ENCODE results near the gene ARMH1.

ARMH1 gene

GRCh38 chr1:44718091-44718490, 43.6 kb downstream of the ARMH1 start:
- no peak overlapping the region for H3K4me3 ChIP-seq (ENCODE audit: low read depth in 1 of 2, low read length in 1 of 2)
- no peaks in the 10 kb centered on the region for H3K27me3 ChIP-seq
- H3K4me1 ChIP-seq (ENCODE audit: control insufficient read depth in 1 of 2, insufficient read depth in 1 of 2, low read depth in 1 of 2, low read length in 1 of 2), result peaks cover 25 to 27% of the 10 kb centered on the region in 2 experiments
- H3K9me3 ChIP-seq, result no peaks in the 10 kb centered on the region
- TF ChIP-seq CTCF (IDR thresholded peaks at IDR 0.05), result no peak
- no peaks in the 10 kb centered on the region for H3K36me3 ChIP-seq
- no peak overlapping the region for H3K27ac ChIP-seq

GRCh38 chr1:44719318-44719717, 44.8 kb downstream of the ARMH1 start:
- no peak for TF ChIP-seq CTCF (IDR thresholded peaks at IDR 0.05)
- no peaks in the 10 kb centered on the region for H3K36me3 ChIP-seq
- H3K9me3 ChIP-seq, result no peaks in the 10 kb centered on the region
- no peaks in the 10 kb centered on the region for H3K27me3 ChIP-seq
- no peak overlapping the region for H3K4me3 ChIP-seq (ENCODE audit: low read depth in 1 of 2, low read length in 1 of 2)
- H3K27ac ChIP-seq, result peak overlapping the region; percentile 8
- peaks cover 37 to 39% of the 10 kb centered on the region in 2 experiments for H3K4me1 ChIP-seq (ENCODE audit: control insufficient read depth in 1 of 2, insufficient read depth in 1 of 2, low read depth in 1 of 2, low read length in 1 of 2)

- peak overlapping the region; percentile 72 for H3K27ac ChIP-seq
These were observed 45.8 kb downstream of the ARMH1 start for GRCh38 chr1:44720281-44720680.

GRCh38 chr1:44721485-44722361, 47.2 kb downstream of the ARMH1 start:
- TF ChIP-seq CTCF (IDR thresholded peaks at IDR 0.05), result no peak
- Histone ChIP-seq H3K9me3 (no peaks in the 10 kb centered on the region), H3K27me3 (no peaks in the 10 kb centered on the region), H3K4me1 (ENCODE audit: control insufficient read depth in 1 of 2, insufficient read depth in 1 of 2, low read depth in 1 of 2, low read length in 1 of 2) (peaks cover 43% of the 10 kb centered on the region in 2 experiments), H3K27ac (peak overlapping the region; percentile 72), H3K36me3 (no peaks in the 10 kb centered on the region), H3K4me3 (ENCODE audit: low read depth in 1 of 2, low read length in 1 of 2) (peak overlapping the region in 1 of 2 experiments; percentile 12)

More at GRCh38 chr1:44720281-44720680, 45.8 kb downstream of the ARMH1 start:
- H3K4me3 ChIP-seq (ENCODE audit: low read depth in 1 of 2, low read length in 1 of 2), result no peak overlapping the region
- no peaks in the 10 kb centered on the region for H3K9me3 ChIP-seq
- no peak for TF ChIP-seq CTCF (IDR thresholded peaks at IDR 0.05)
- no peaks in the 10 kb centered on the region for H3K36me3 ChIP-seq
- peaks cover 41% of the 10 kb centered on the region in 2 experiments for H3K4me1 ChIP-seq (ENCODE audit: control insufficient read depth in 1 of 2, insufficient read depth in 1 of 2, low read depth in 1 of 2, low read length in 1 of 2)
- H3K27me3 ChIP-seq, result no peaks in the 10 kb centered on the region

- peak overlapping the region; percentile 52 to 55 for H3K4me3 ChIP-seq (ENCODE audit: low read depth in 1 of 2, low read length in 1 of 2)
- H3K9me3 ChIP-seq, result no peaks in the 10 kb centered on the region
- H3K27me3 ChIP-seq, result no peaks in the 10 kb centered on the region
- peaks cover 43% of the 10 kb centered on the region in 2 experiments for H3K4me1 ChIP-seq (ENCODE audit: control insufficient read depth in 1 of 2, insufficient read depth in 1 of 2, low read depth in 1 of 2, low read length in 1 of 2)
- H3K36me3 ChIP-seq, result no peaks in the 10 kb centered on the region
- peak overlapping the region; percentile 77 for H3K27ac ChIP-seq
- no peak for TF ChIP-seq CTCF (IDR thresholded peaks at IDR 0.05)
These were observed 48.5 kb downstream of the ARMH1 start for GRCh38 chr1:44723064-44723463.
